Measurements from ENCODE around the gene ATP6AP2. TPM values are rescaled to one million over a fixed set of nuclear protein-coding genes. Genes with fewer than 3 reads are reported as not detected.
"Not testable (repeated sequence)": the region's sequence is repeated elsewhere in the genome, so short reads cannot be mapped to it uniquely, and the experiment has no call there.

ATP6AP2 gene
- total and polyA plus RNA-seq, 2 of the 8 experiments (the other 6 are each of a cell fraction or from before 2014, with no cell fraction given), result 66.0 to 86.2 TPM

DNA sequence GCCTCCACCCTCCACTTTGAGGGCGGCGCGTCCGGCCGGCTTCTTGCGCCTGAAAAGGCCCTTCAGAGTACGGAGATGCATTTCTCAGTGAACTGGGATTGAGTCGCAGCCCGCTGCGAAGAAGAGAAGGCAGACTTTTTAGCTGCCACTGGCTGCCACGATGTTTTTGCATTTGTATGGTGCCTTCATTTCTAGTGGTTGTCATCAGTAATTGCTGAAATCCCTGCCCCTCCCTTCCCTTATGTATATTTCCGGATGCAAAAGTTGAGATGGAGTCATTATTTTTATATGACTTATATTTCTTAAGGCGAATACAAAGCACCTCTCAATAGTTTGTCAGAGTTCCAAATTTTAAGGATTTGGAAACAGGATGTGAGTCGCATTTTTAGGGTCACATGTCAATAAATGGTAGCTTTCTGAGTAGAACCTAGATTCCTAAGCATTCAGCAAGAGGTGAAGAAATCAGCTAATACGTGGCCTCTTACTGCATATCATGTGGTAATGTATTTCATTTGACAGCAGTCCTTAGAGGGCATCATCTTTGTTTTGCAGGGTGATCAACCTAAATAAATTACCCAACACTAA is 658 bp downstream of the ATP6AP2 start (continued):
- TF ChIP-seq SAP30 (IDR thresholded peaks at IDR 0.05; ENCODE audit: insufficient read depth, insufficient replicate concordance, low read length), result no peak
- no peak for TF ChIP-seq GTF2F1 (IDR thresholded peaks at IDR 0.05; ENCODE audit: borderline replicate concordance, low read depth, low read length)
- TF ChIP-seq ATF2 (IDR thresholded peaks at IDR 0.05; ENCODE audit: low read length), result no peak
- TF ChIP-seq RBBP5 (IDR thresholded peaks at IDR 0.05; ENCODE audit: borderline replicate concordance, low read depth, low read length), result no peak
- TF ChIP-seq, protein P1, sequence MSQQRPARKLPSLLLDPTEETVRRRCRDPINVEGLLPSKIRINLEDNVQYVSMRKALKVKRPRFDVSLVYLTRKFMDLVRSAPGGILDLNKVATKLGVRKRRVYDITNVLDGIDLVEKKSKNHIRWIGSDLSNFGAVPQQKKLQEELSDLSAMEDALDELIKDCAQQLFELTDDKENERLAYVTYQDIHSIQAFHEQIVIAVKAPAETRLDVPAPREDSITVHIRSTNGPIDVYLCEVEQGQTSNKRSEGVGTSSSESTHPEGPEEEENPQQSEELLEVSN (IDR thresholded peaks at IDR 0.05), result no peak

- H4K8ac ChIP-seq (ENCODE audit: extremely low read depth, insufficient read depth, low read length); H3K14ac ChIP-seq (ENCODE audit: insufficient read length); CTCF ChIA-PET (ENCODE audit: partially characterized antibody); H3K4me1 ChIP-seq (replicated peaks in 1 of 4; ENCODE audit: control insufficient read depth in 3 of 4, insufficient read depth in 4 of 4, low read length in 3 of 4); H3K27ac ChIP-seq (ENCODE audit: low read depth, low read length); H4K5ac ChIP-seq (ENCODE audit: insufficient read length, low read depth, low read length); H2AFZ ChIP-seq (ENCODE audit: low read length); H3K9me3 ChIP-seq (ENCODE audit: insufficient read depth in 2 of 2, low read depth in 1 of 2, low read length in 1 of 2); H2AK5ac ChIP-seq (ENCODE audit: low read depth, low read length); H2BK20ac ChIP-seq (ENCODE audit: low read length); FAIRE-seq; H3K23me2 ChIP-seq (ENCODE audit: low read depth, low read length); H3K79me1 ChIP-seq (ENCODE audit: low read depth, low read length); H2BK15ac ChIP-seq (ENCODE audit: low read length); H4K20me1 ChIP-seq (replicated peaks in 1 of 2; ENCODE audit: control insufficient read depth in 1 of 2, insufficient read depth in 2 of 2, low read length in 2 of 2); DNase-seq (ENCODE audit: low read depth in 1 of 2, low spot score in 2 of 2); H3K36me3 ChIP-seq (ENCODE audit: control insufficient read depth in 2 of 4, insufficient read depth in 4 of 4, low read length in 3 of 4); H3K23ac ChIP-seq (ENCODE audit: insufficient read length); H3K56ac ChIP-seq (replicated peaks; ENCODE audit: insufficient read length, low read depth, low read length); H3K18ac ChIP-seq (ENCODE audit: extremely low read depth, low read length); H2BK120ac ChIP-seq (replicated peaks; ENCODE audit: low read depth, low read length); H2BK5ac ChIP-seq (ENCODE audit: low read depth, low read length); POLR2A ChIA-PET (ENCODE audit: partially characterized antibody); H3K4me3 ChIP-seq (ENCODE audit: extremely low read depth in 1 of 4, insufficient read depth in 2 of 4, low read depth in 3 of 4, low read length in 4 of 4); H3K4ac ChIP-seq (replicated peaks; ENCODE audit: insufficient read length, low read depth, low read length); H3K27me3 ChIP-seq (replicated peaks in 1 of 4; ENCODE audit: control insufficient read depth in 3 of 4, extremely low read depth in 1 of 4, insufficient read depth in 3 of 4, low read length in 3 of 4); H4K91ac ChIP-seq (replicated peaks; ENCODE audit: insufficient read length, low read length); H3K9ac ChIP-seq (replicated peaks in 1 of 4; ENCODE audit: extremely low read depth in 1 of 4, low read depth in 3 of 4, low read length in 3 of 4); H2BK12ac ChIP-seq (ENCODE audit: low read depth, low read length): not testable (repeated sequence)
- WGBS, 2 experiments (ENCODE audit: extremely low coverage in 1 of 2, insufficient coverage in 1 of 2, insufficient read length in 1 of 2, insufficient replicate concordance in 2 of 2, low coverage in 1 of 2, low lambda C conversion rate in 2 of 2, missing lambda C conversion rate in 1 of 2), result 96% methylated on average over 13 of the region's 13 CpGs; no CpG with 5 or more reads in 1 of the 2 experiments
- Histone ChIP-seq H3K79me2 (ENCODE audit: control insufficient read depth in 1 of 2, insufficient read depth in 2 of 2, low read length in 2 of 2) (peaks cover 0 to 34% of the 10 kb centered on the region in 2 experiments; a peak in 2 of 4 replicates), H3K4me2 (ENCODE audit: insufficient read depth in 1 of 2, low read depth in 2 of 2, low read length in 2 of 2) (peak overlapping the region in 1 of 2 experiments; percentile 39; a peak in 2 of 4 replicates)
Observed at GRCh38 chrX:40582178-40582577, 1.4 kb downstream of the ATP6AP2 start.
